HepG2 (cell line): ENCODE results near the gene RTP1. TPM values are rescaled to one million over a fixed set of nuclear protein-coding genes. Genes with fewer than 3 reads are reported as not detected.

Source experiments
- polyA plus RNA-seq, 8 experiments: library from polyadenylated mRNA; depleted of rRNA in 3 of 8; stranded (reverse) in 7 of 8; unstranded in 1 of 8; fragments of >200 nt; fragmentation: Illumina TruSeq in 4 of 8; extraction: Trizol in 4 of 8; gene quantifications; 2 replicates each; pipeline versions ENCODE4 v1.2.1 to v1.2.3, GENCODE V29; 2011 to 2016; ENCODE audit warnings: low read depth in 4 of 8, missing spikeins in 1 of 8, mixed read lengths in 1 of 8; ENCODE audit not compliant: insufficient read depth in 1 of 8
- total RNA-seq, 5 experiments: library from RNA; depleted of rRNA; stranded (reverse); fragments of >200 nt; fragmentation: Illumina TruSeq; extraction: Trizol; gene quantifications; 2 replicates each; pipeline ENCODE4 v1.2.3, GENCODE V29; 2016; ENCODE audit warnings: low read depth in 1 of 5

The RTP1 gene
- total and polyA plus RNA-seq, 2 of the 13 experiments (the other 11 are each of a cell fraction or from before 2014, with no cell fraction given): not detected

Other genes with a start within 250 kb of the RTP1 start
- not detected in 2 replicates for gene RPL39L, start 58.0 kb upstream of the RTP1 start, total RNA-seq (2016; rRNA removed; fragmentation: Illumina TruSeq; extraction: Trizol)
- gene RPL39L, start 58.0 kb upstream of the RTP1 start, polyA plus RNA-seq (2011; rRNA removed): not detected in 2 replicates
- gene MASP1, start 94.3 kb downstream of the RTP1 start, total RNA-seq (2016; rRNA removed; fragmentation: Illumina TruSeq; extraction: Trizol): 9.3 and 10.8 TPM in 2 replicates
- gene MASP1, start 94.3 kb downstream of the RTP1 start, polyA plus RNA-seq (2011; rRNA removed): 56.0 and 101 TPM in 2 replicates
- gene RTP4, start 170.9 kb downstream of the RTP1 start, total RNA-seq (2016; rRNA removed; fragmentation: Illumina TruSeq; extraction: Trizol): 0.62 and 0.83 TPM in 2 replicates
- gene RTP4, start 170.9 kb downstream of the RTP1 start, polyA plus RNA-seq (2011; rRNA removed): 0.08 and 0.11 TPM in 2 replicates